HepG2 (cell line): ENCODE results near the gene CDO1. TPM values are rescaled to one million over a fixed set of nuclear protein-coding genes. Genes with fewer than 3 reads are reported as not detected.
A peak's percentile ranks its signal among the peaks of the same experiment; 100 is the strongest.

Source experiments
- ARID5B ChIP-seq: IDR thresholded peaks from 2 replicates; pipeline ENCODE4 v1.4.0; 2020; ENCODE audit warnings: mild to moderate bottlenecking, missing genetic modification reagents
- CEBPG ChIP-seq: IDR thresholded peaks from 2 replicates; pipeline ENCODE4 v1.6.1; 2016
- FOXK2 ChIP-seq: fragments of 450-650 bp; IDR thresholded peaks from 2 replicates; pipeline ENCODE4 v1.6.1; 2016
- ISL2 ChIP-seq: sonication (generic); formaldehyde crosslinking; IDR thresholded peaks from 2 replicates; pipeline ENCODE4 v1.5.0; 2020; ENCODE audit warnings: missing genetic modification reagents
- LCORL ChIP-seq, 2 experiments: fragments of 450-650 bp in 1 of 2; sonication (generic) in 1 of 2; formaldehyde crosslinking in 1 of 2; IDR thresholded peaks; 2 replicates each; pipeline versions ENCODE4 v1.5.0 to v1.6.1; 2017 to 2020; ENCODE audit warnings: antibody characterized with exemption in 1 of 2, missing genetic modification reagents in 1 of 2
- MEIS2 ChIP-seq: sonication (generic); formaldehyde crosslinking; IDR thresholded peaks from 2 replicates; pipeline ENCODE4 v1.9.0; 2021; ENCODE audit warnings: mild to moderate bottlenecking, missing genetic modification reagents
- NKX3-1 ChIP-seq: sonication (generic); formaldehyde crosslinking; IDR thresholded peaks from 2 replicates; pipeline ENCODE4 v1.5.0; 2020; ENCODE audit warnings: missing genetic modification reagents
- POLR2AphosphoS5 ChIP-seq: IDR thresholded peaks from 2 replicates; pipeline ENCODE4 v1.6.1; 2012; ENCODE audit warnings: low read depth, low read length
- POLR2G ChIP-seq: fragments of 200-400 bp; formaldehyde crosslinking; IDR thresholded peaks from 2 replicates; pipeline ENCODE4 v1.6.1; 2018; ENCODE audit warnings: mild to moderate bottlenecking, low read depth, low read length, moderate library complexity
- ZBTB20 ChIP-seq: sonication (generic); formaldehyde crosslinking; IDR thresholded peaks from 2 replicates; pipeline ENCODE4 v1.8.1; 2023; ENCODE audit warnings: missing genetic modification reagents, low read depth, mild to moderate bottlenecking, borderline replicate concordance
- ZNF225 ChIP-seq: sonication (generic); formaldehyde crosslinking; IDR thresholded peaks from 2 replicates; pipeline ENCODE4 v1.4.0; 2020; ENCODE audit warnings: mild to moderate bottlenecking, missing genetic modification reagents
- ZNF549 ChIP-seq: sonication (generic); formaldehyde crosslinking; IDR thresholded peaks from 2 replicates; pipeline ENCODE4 v1.5.0; 2020; ENCODE audit warnings: missing genetic modification reagents
- ZNF557 ChIP-seq: sonication (generic); formaldehyde crosslinking; IDR thresholded peaks from 2 replicates; pipeline ENCODE4 v1.4.0; 2020; ENCODE audit warnings: missing genetic modification reagents
- ZNF609 ChIP-seq: sonication (generic); formaldehyde crosslinking; IDR thresholded peaks from 2 replicates; pipeline ENCODE4 v1.4.0; 2020; ENCODE audit warnings: mild to moderate bottlenecking, missing genetic modification reagents, borderline replicate concordance
- ZNF816 ChIP-seq: sonication (generic); formaldehyde crosslinking; IDR thresholded peaks from 2 replicates; pipeline ENCODE4 v1.8.0; 2022; ENCODE audit warnings: missing genetic modification reagents, mild to moderate bottlenecking, borderline replicate concordance
- polyA plus RNA-seq, 8 experiments: library from polyadenylated mRNA; depleted of rRNA in 3 of 8; stranded (reverse) in 7 of 8; unstranded in 1 of 8; fragments of >200 nt; fragmentation: Illumina TruSeq in 4 of 8; extraction: Trizol in 4 of 8; gene quantifications; 2 replicates each; pipeline versions ENCODE4 v1.2.1 to v1.2.3, GENCODE V29; 2011 to 2016; ENCODE audit warnings: low read depth in 4 of 8, missing spikeins in 1 of 8, mixed read lengths in 1 of 8; ENCODE audit not compliant: insufficient read depth in 1 of 8
- total RNA-seq, 5 experiments: library from RNA; depleted of rRNA; stranded (reverse); fragments of >200 nt; fragmentation: Illumina TruSeq; extraction: Trizol; gene quantifications; 2 replicates each; pipeline ENCODE4 v1.2.3, GENCODE V29; 2016; ENCODE audit warnings: low read depth in 1 of 5
- TF ChIP-seq, protein P1 (sequence below): sonication (generic); formaldehyde crosslinking; IDR thresholded peaks from 2 replicates; pipeline ENCODE4 v1.5.0; 2020; ENCODE audit warnings: mild to moderate bottlenecking, missing genetic modification reagents
- TF ChIP-seq, protein P2 (sequence below): sonication (generic); formaldehyde crosslinking; IDR thresholded peaks from 2 replicates; pipeline ENCODE4 v1.9.0; 2022; ENCODE audit warnings: missing genetic modification reagents, mild to moderate bottlenecking, borderline replicate concordance

Gene CDO1
- total and polyA plus RNA-seq, 2 of the 13 experiments (the other 11 are each of a cell fraction or from before 2014, with no cell fraction given): 3.2 to 4.4 TPM

- TF ChIP-seq LCORL (IDR thresholded peaks at IDR 0.05) (no peak), LCORL (CRISPR knock-in tag; IDR thresholded peaks at IDR 0.05) (no peak), ZNF225 (CRISPR knock-in tag) (no peak), ZNF816 (CRISPR knock-in tag) (no peak), POLR2AphosphoS5 (no peak), MEIS2 (CRISPR knock-in tag) (peak; percentile 76), ZNF557 (CRISPR knock-in tag) (no peak), POLR2G (no peak), CEBPG (CRISPR knock-in tag) (no peak), ZNF549 (CRISPR knock-in tag) (no peak), FOXK2 (no peak), ISL2 (CRISPR knock-in tag) (no peak; the same call in 1 of the 2 replicates), NKX3-1 (CRISPR knock-in tag) (no peak), ARID5B (CRISPR knock-in tag) (0 out of 2 replicates have a peak, but pooled peaks have one; percentile 13), ZBTB20 (no peak), ZNF609 (peak; percentile 34)
- TF ChIP-seq, protein P1, sequence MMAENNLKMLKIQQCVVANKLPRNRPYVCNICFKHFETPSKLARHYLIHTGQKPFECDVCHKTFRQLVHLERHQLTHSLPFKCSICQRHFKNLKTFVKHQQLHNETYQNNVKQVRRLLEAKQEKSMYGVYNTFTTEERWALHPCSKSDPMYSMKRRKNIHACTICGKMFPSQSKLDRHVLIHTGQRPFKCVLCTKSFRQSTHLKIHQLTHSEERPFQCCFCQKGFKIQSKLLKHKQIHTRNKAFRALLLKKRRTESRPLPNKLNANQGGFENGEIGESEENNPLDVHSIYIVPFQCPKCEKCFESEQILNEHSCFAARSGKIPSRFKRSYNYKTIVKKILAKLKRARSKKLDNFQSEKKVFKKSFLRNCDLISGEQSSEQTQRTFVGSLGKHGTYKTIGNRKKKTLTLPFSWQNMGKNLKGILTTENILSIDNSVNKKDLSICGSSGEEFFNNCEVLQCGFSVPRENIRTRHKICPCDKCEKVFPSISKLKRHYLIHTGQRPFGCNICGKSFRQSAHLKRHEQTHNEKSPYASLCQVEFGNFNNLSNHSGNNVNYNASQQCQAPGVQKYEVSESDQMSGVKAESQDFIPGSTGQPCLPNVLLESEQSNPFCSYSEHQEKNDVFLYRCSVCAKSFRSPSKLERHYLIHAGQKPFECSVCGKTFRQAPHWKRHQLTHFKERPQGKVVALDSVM (CRISPR knock-in tag): no peak
- TF ChIP-seq, protein P2, sequence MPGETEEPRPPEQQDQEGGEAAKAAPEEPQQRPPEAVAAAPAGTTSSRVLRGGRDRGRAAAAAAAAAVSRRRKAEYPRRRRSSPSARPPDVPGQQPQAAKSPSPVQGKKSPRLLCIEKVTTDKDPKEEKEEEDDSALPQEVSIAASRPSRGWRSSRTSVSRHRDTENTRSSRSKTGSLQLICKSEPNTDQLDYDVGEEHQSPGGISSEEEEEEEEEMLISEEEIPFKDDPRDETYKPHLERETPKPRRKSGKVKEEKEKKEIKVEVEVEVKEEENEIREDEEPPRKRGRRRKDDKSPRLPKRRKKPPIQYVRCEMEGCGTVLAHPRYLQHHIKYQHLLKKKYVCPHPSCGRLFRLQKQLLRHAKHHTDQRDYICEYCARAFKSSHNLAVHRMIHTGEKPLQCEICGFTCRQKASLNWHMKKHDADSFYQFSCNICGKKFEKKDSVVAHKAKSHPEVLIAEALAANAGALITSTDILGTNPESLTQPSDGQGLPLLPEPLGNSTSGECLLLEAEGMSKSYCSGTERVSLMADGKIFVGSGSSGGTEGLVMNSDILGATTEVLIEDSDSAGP: peak; percentile 78; the same call in 1 of the 2 replicates
Observed at GRCh38 chr5:115842089-115842935, 25.9 kb upstream of the CDO1 start (continued).
